ENCODE measurements around the gene ELP2.
"Not testable (repeated sequence)": the region's sequence is repeated elsewhere in the genome, so short reads cannot be mapped to it uniquely, and the experiment has no call there.

The ELP2 gene

DNA sequence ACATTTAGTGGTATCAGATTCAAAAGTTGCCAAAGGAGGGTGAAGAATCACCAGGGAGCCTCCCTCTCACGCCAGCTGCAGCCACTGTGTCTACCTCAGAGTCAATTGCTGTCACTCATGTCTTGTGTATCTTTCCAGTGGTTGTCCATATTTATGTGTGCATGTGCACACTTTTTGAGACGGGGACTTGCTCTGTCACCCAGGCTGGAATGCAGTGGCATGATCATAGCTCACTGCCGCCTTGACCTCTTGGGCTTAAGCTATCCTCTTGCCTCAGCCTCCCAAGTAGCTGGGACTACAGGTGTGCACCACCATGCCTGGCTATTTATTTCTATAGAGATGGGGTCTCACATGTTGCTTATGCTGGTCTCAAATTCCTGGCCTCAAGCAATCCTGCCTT is 61.6 kb downstream of the ELP2 start:
- no peak for DNase-seq (ENCODE audit: low spot score)

DNA sequence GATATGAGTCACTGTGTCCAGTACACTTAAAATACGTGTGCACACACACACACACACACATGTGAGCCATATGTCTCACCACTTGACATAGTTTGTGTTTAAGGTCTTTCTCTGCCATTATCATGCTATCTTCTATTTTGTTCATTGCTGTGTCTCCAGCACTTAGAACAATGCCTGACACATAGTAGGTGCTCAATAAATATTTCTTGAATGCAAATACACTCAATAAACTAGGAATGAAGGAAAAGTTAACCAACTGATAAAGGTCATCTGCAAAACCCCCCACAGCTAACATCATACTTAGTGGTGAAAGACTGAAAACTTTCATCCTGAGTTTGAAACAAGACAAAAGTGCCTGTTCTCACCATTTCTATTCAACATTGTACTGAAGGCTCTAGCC is 62.0 kb downstream of the ELP2 start:
- DNase-seq (ENCODE audit: low spot score): no peak

DNA sequence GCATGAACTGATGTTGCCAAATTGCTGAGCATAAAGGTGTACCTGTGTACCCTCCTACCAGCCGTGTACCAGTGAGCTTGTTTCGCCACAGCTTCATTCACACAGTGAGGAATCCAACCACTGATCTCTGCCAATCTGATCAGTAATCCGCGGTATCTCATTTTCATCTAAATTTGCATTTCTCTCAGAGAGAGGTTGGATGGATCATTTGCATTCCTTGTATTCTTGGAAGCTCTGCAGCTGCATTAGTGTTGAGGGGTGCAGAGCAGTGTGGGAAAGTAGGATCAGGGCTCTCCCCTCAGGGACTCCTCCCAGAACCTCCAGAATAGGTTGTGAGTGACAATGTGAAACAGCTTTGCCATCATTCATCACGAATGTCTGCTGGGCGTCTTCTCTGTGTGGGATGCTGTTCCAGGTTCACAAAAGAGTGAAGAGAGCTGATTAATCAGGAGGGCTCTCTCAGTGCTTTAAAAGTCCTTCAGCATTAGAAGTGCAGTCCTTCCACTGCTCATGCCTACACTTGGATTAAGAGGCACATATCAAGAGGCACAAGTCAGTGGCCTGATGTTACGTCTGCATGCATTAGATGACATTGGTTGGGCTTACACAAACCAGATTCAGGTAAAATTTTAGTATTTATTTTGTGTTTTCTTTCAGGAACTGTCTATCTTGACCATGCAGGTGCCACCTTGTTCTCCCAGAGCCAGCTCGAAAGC is 65.1 kb downstream of the ELP2 start:
- no peak for DNase-seq (ENCODE audit: low spot score)

DNA sequence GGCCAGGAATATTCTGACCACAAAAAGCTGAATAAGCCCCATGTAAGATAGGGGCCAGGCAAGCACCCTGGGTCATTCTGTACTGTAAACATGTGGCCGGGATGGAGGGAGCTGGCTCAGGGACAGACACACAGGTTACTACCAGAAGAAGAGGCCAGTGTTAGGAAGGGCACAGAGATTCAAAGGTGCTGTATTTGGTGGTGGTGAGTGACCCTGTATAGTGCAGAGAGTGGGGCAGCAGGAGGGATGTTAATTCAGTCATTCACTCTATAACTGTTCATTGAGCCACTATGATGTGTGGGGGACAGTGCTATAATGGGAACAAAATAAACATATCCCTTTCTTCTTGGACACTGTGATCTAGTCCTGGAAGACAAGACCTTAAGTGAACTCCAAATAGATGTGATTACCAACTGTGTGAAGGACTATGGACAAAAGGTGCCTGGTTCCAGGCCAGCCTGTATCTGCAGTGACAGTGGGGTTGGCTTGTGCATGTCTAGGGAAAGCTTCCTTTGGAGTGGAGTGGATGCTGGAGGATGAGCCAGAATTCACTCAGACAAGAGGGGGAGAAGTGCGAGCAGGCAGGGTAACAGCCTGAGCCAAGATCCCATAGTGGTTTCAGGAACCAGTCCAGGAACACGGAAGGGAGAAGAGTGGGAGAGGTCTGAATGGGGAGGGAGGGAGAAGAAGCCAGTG is 65.9 kb downstream of the ELP2 start:
- no peak for DNase-seq (ENCODE audit: low spot score)

DNA sequence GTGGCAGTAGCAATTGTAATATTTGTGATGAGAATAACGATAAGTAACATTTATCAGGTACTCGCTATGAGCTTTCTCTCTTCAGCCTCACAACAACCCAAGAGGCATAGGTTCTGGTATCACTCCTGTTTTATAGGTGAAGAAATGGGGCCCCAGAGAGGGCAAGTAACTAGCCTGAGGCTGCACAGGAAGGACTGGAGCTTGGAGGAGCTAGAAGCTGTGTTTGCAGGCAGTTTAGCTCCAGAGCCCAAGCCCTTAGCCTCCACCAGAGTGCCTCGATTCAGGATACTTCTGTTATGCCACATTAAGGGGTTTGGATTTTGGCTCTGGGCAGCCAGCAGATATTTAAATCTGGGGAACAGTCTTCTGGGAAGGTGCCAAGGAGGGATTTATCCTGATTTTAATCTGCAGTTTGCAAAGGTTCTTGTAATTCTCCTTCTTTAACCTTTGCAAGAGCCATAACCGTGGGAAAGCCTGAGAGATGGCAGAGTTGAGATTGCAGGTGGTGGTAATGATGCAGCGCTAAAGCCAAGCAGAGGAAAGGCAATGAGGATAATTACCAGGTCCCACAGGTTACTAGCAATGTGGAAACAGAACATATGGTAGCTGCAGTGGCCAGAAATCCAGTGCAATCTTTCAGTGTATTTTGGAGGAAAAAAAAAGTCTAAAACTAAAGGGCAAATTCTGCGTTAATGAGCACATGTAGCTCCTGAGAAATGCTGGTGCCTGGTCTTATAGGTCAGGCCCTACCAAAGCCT is 66.7 kb downstream of the ELP2 start:
- no peak for DNase-seq (ENCODE audit: low spot score)

DNA sequence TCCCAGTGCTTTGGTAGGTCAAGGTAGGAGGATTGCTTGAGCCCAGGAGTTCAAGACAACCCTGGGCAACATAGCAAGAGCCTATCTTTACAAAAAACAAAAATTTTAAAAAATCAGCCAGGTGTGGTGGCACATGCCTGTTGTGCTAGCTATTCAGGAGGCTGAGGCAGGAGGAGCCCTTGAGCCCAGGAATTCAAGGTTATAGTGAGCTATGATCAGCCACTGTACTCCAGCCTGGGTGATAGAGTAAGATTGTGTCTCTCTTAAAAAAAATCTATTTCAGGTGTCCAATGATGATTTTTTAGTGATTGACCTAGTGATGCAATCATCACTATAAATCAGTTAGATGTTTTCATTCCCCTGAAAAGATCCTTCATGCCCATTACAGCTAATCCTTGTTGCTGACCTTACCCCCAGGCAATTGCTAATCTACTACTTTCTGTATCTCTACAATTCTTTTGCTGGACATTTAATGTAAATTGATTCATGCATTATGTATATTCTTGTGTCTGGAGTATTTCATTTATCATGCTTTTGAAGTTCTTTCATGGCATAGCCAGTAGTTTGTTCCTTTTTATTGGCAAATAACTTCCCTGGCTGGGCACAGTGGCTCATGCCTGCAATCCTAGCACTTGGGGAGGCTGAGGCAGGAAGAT is 67.9 kb downstream of the ELP2 start:
- no peak for DNase-seq (ENCODE audit: low spot score)

DNA sequence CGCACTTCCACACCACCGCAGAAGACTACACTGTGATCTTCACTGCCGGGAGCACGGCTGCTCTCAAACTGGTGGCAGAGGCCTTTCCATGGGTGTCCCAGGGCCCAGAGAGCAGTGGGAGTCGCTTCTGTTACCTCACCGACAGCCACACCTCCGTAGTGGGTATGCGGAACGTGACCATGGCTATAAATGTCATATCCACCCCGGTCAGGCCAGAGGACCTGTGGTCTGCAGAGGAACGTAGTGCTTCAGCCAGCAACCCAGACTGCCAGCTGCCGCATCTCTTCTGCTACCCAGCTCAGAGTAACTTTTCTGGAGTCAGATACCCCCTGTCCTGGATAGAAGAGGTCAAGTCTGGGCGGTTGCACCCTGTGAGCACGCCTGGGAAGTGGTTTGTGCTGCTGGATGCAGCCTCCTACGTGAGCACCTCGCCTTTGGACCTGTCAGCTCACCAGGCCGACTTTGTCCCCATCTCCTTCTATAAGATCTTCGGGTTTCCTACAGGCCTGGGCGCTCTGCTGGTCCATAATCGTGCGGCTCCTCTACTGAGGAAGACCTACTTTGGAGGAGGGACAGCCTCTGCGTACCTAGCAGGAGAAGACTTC is 70.1 kb downstream of the ELP2 start:
- no peak for DNase-seq (ENCODE audit: low spot score)

DNA sequence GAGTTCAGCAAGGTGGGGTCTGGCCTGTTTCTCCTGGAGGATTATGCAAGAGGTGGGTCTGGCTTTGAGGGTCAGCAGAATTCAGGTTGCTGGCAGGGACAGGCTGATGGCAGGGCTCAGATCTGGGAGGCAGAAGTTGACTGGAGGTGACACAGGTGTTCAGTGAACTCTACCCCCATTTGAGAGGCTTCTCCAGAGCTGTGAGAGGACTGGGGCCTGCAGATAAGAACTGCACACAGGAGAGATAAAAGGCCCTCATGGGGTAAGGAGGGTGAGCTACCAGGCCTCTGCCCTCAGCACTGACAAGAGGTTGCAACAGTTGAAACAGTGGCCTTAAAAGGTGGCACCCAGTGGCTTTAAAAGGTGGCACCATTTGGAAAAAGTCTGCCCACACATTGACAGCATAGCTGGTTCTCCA is 70.7 kb downstream of the ELP2 start:
- no peak for DNase-seq (ENCODE audit: low spot score)

DNA sequence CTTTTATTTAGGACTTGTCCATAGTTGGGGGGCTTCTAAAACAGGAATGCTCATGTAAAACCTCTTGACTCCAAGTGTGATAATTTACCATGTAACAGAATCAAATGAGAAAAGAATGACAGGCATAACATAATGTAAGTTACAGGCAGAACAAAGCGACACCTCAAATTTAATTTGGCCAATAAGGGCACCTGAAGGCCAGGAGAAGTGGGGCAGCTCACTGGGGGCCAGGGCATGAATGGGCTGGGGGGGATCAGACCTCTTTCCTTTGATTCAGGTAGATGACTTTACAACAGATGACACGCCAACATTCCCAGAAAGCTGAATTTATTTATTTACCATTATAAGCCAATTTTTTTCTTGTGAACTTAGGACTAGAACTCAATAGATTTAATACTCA is 72.1 kb downstream of the ELP2 start:
- no peak for DNase-seq (ENCODE audit: low spot score)

DNA sequence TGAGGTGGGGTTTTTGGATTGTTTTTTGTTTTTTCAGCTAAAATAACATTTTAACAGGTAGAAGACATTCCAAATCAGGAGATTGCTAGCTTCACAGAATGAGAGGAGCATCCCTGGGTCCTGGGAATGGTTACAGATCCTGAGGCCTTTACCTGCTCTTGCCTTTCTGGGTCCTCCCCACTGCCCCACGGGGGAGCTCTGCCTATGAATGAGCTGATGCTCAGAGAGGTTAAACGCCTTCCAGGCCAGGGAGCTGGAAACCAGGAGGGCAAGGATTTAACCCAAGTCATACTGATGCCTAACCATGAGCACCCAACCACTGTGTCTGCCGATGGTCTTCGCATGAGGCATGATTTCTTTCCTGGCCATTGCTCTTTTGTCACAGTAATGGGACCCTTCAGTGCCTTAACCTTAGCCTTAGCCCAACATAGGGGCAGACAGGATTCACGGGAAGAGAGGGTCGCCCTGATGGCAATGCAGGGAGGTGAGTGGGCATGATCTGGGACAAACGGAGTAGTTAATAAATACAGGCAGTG is 73.7 kb downstream of the ELP2 start:
- DNase-seq (ENCODE audit: low spot score): no peak

DNA sequence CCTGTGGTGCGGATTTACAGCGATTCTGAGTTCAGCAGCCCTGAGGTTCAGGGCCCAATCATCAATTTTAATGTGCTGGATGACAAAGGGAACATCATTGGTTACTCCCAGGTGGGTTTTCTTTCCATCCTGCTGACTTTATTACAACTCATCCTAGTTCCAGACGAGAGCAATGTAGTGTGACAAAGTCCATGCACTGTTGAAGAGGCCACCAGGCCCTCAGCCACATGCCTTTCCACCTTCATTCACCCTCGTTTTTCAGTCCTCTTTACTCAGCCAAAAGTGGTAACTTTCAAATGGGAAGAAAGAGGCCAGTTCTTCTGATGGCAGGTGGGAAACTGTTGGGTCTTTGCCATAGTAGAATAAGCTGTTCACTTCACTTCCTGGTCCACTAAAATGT is 75.5 kb downstream of the ELP2 start:
- no peak for DNase-seq (ENCODE audit: low spot score)

DNA sequence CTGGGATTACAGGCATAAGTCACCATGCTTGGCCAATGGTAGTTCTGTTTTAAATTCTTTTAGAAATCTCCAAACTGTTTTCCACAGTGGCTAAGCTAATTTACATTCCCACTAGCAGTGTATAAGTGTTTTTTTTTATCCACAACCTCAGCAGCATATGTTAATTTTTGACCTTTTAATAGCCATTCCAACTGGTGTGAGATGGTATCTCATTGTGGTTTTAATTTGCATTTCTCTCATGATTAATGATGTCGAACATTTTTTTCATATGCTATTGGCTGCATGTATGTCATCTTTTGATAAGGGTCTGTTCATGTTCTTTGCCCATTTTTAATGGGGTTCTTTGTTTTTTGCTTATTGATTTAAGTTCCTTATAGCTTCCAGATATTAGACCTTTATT is 77.6 kb downstream of the ELP2 start:
- no peak for DNase-seq (ENCODE audit: low spot score)

DNA sequence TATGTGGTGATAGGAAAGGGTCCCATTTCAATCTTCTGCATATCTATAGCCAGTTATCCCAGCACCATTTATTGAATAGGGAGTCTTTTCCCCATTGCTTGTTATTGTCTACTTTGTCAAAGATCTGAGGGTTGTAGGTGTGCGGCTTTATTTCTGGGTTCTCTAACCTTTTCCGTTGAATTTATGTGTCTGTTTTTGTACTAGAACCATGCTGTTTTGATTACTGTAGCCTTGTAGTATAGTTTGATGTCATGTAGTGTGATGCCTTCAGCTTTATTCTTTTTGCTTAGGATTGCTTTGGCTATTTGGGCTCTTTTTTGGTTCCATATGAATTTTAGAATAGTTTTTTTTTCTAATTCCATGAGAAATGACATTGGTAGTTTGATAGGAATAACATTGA is 78.3 kb downstream of the ELP2 start:
- not testable (repeated sequence) for DNase-seq (ENCODE audit: low spot score)

DNA sequence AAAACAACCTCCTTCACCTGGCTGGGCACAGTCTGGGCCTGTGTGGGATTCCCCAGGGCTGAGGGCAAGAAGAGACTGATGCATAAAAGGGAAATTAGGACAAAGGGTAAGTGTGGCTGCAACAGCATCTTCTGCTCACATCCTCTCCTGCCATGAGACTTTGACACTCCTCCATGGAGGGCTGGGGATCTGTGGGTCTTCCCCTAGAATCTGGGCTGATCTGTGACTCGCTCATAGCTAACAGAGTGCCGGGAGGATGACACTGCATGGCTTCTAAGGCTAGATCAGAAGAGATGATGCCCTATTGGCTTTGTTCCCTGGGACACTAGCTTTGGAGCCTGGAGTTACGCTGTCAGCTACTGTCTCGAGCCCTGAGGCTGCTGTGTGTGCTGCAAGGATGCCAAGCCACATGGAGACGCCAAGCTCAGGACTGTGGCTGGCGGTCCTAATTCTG is 81.9 kb downstream of the ELP2 start:
- no peak for DNase-seq (ENCODE audit: low spot score)

DNA sequence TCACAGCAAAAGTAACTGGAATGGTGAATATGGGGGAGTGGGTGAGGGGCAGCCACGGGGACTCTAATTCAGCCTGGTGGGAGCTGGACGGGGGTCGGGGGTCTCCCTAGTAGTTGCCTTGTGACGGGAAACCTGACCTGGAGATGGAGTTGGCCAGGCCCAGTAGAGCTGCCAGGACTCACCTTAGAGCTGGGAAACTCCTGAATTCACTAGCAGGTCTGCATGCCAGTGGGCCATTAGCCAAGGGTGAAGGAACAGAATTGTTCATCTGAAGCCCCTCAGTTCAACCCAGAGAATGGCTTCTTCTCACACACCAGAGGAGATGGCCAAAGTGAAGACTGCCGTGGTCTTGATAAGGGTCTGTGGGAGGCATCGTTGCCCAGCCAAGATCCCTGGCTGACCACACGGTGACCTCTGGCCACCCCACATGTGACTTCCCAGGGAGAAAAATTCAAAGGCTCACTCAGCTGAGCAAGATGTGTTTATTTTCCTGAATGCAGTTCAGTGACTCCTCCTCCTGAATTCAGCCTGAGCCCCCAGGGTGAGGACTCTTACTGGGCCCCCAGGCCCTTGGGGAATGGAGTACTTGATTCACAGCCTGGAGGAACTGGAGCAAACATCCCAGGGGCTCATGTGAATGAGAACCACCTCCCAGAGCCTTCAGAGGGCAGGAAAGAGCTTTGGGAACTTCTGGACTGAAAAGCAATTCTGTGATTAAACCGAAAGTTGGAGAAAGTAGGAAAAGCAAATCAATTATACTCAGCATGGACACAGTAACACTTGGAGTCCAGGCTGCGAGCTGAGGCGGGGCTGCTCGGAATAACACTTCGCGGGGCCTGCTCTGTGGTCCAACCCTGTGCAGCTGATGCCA is 82.8 kb downstream of the ELP2 start:
- DNase-seq (ENCODE audit: low spot score): no peak

DNA sequence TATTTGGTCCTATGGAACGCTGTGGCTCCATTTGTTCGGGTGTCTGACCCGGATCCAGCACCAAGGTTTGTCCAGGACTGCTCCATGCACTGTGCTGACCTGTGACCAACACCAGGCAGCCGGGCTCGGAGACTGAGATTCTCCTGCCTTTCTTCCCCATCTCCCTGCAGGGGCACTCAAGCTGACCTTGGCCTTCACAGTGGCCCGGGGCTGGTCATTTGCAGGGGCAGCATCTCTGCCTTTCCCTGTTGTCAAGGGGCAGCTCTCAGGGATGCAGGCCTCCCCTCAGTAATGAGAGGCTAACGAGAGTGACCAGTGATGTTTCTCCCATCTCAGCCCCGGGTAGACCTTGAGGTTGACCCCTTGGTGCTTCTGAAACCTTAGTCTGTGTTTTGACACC is 85.1 kb downstream of the ELP2 start:
- no peak for DNase-seq (ENCODE audit: low spot score)

DNA sequence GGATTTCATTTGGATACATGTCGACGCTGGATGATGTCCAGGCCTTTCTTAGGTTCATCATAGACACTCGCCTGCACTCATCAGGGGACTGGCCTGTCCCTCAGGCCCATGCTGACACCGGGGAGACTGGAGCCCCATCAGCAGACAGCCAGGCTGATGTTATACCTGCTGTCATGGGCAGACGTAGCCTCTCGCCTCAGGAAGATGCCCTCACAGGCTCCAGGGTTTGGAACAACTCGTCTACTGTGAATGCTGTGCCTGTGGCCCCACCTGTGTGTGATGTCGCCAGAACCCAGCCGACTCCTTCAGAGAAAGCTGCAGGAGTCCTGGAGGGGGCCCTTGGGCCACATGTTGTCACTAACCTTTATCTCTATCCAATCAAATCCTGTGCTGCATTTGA is 85.9 kb downstream of the ELP2 start:
- no peak for DNase-seq (ENCODE audit: low spot score)

DNA sequence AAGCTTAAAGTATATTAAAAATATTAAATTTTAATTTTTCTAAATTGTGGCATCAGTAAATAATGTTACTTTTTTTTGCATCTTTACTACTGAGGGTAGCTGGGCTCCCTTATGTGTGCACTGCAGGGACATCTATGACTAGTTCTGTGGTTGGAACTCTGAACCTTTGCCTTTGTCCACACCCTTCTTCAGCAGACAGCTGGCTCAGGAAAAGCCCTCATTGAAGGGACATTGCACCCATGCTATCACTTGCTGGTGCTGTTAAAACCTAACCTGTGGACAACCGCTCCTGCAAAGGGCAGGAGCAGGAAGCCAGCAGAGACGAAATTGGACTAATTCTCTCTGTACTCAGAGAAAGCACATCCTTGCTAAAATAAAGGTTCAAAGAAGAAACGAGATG is 87.6 kb downstream of the ELP2 start:
- peak; percentile 5 for DNase-seq (ENCODE audit: low spot score)

DNA sequence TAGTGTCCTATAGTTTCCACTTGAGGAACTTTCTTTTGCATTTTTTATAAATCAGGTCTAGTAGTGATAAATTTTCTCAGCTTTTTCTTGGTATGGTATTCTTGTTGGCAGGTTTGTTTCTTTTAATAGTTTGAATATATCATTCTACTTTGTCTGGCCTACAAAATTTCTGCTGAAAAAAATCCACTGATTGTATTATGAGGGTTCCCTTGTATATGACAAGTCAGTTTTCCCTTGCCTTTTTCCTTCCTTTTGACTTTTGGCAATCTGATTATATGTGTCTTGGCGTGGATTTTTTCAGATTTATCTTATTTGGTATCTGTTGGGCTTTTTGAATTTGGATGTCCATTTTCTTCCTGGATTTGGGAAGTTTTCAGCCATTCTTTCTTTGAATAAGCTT is 99.5 kb downstream of the ELP2 start:
- DNase-seq (ENCODE audit: low spot score): no peak

All from SW480 (cell line).